Lung (tissue), 12 donors: Measurements from ENCODE around the gene RIC8B. TPM values are rescaled to one million over a fixed set of nuclear protein-coding genes. Genes with fewer than 3 reads are reported as not detected.

Source experiments
- ATAC-seq: fragments of 200-7000 bp; cut with Tn5 transposase; one replicate; pipeline ENCODE4 v1.9.1; 2020; ENCODE audit warnings: moderate number of reproducible peaks; ENCODE audit not compliant: insufficient read depth, low FRiP score
- DNase-seq, 3 donors: peaks; one replicate each; pipeline ENCODE4 v3.0.0-alpha.2; 2013 to 2017
- H3K27ac ChIP-seq, 2 donors: one replicate each; pipeline ENCODE4 v1.5.1; 2013; ENCODE audit warnings: mild to moderate bottlenecking in 2 of 2, moderate library complexity in 2 of 2, control low read depth in 1 of 2, inconsistent platforms in 1 of 2, low read depth in 1 of 2, low read length in 1 of 2
- H3K27me3 ChIP-seq, 3 donors: one replicate each; pipeline ENCODE4 v1.5.1; 2013; ENCODE audit warnings: low read length in 2 of 3; ENCODE audit not compliant: control insufficient read depth in 3 of 3, insufficient read depth in 3 of 3
- H3K36me3 ChIP-seq, 4 donors: one replicate each; pipeline ENCODE4 v1.5.1; 2013; ENCODE audit warnings: low read length in 4 of 4, mild to moderate bottlenecking in 1 of 4, moderate library complexity in 1 of 4; ENCODE audit not compliant: control insufficient read depth in 4 of 4, insufficient read depth in 4 of 4
- H3K4me1 ChIP-seq, 5 donors: one replicate each; pipeline ENCODE4 v1.5.1; 2013; ENCODE audit warnings: low read length in 5 of 5, mild to moderate bottlenecking in 2 of 5, moderate library complexity in 1 of 5; ENCODE audit not compliant: control insufficient read depth in 5 of 5, insufficient read depth in 5 of 5
- H3K4me3 ChIP-seq: one replicate; pipeline ENCODE4 v1.5.1; 2013; ENCODE audit warnings: mild to moderate bottlenecking, control low read depth, moderate library complexity
- H3K9ac ChIP-seq, 2 donors: one replicate each; pipeline ENCODE4 v1.5.1; 2013; ENCODE audit warnings: low read length in 2 of 2, control low read depth in 1 of 2; ENCODE audit not compliant: insufficient read depth in 1 of 2
- H3K9me3 ChIP-seq, 4 donors: one replicate each; pipeline ENCODE4 v1.5.1; 2013; ENCODE audit warnings: low read length in 3 of 4, mild to moderate bottlenecking in 1 of 4, moderate library complexity in 1 of 4; ENCODE audit not compliant: control insufficient read depth in 4 of 4, insufficient read depth in 3 of 4
- CTCF ChIP-seq: IDR thresholded peaks from 2 replicates; pipeline ENCODE4 v1.5.1; 2012; ENCODE audit warnings: mild to moderate bottlenecking; ENCODE audit errors: control extremely low read depth, extremely low read depth
- WGBS, 2 donors: extraction: QIAGEN DNeasy Blood & Tissue Kit; methylation state at CpG; one replicate each; pipeline ENCODE4 v1.1.7; 2013; 5-methylcytosine and 5-hydroxymethylcytosine counted together
- polyA plus RNA-seq, 2 donors: library from polyadenylated mRNA; stranded (reverse); fragments of 200-250 nt; gene quantifications; one replicate each; pipeline ENCODE4 v1.2.1, GENCODE V29; 2013
- total RNA-seq, 2 donors: library from RNA; depleted of rRNA in 1 of 2; stranded (reverse); fragments of >200 nt in 1 of 2; gene quantifications; one replicate each; pipeline ENCODE4 v1.2.1, GENCODE V29; 2014 to 2021
- donor health status: control.
- donor health status: control.
- donor health status: Bipolar disorder and iron deficiency.
- donor health status: healthy.
- donor health status: DM: yes; HTN: yes; CAD: no.

The RIC8B gene
- total and polyA plus RNA-seq, 4 donors: 3.3 to 14.4 (median 8.2) TPM

- DNase-seq: peak in 2 of 3 donors; percentile 2 to 14
- TF ChIP-seq CTCF: no peak
- Histone ChIP-seq H3K9ac (no peak overlapping the region), H3K9me3 (no peaks in the 10 kb centered on the region), H3K4me1 (peaks cover 0 to 12% (median 0%) of the 10 kb centered on the region in 5 donors), H3K36me3 (peaks cover 1 to 6% (median 4%) of the 10 kb centered on the region in 4 donors), H3K27ac (peak overlapping the region in 1 of 2 donors; percentile 9), H3K27me3 (no peaks in the 10 kb centered on the region), H3K4me3 (no peak overlapping the region)
- no peak for ATAC-seq
- 90 to 95% methylated on average over 4 of the region's 4 CpGs for WGBS, 2 donors
These were observed 27.5 kb downstream of the RIC8B start for GRCh38 chr12:106801830-106802533.

- Histone ChIP-seq H3K4me1 (peaks cover 0 to 7% (median 0%) of the 10 kb centered on the region in 5 donors), H3K9ac (no peak overlapping the region), H3K27ac (peak overlapping the region in 1 of 2 donors; percentile 21), H3K36me3 (peaks cover 1 to 6% (median 4%) of the 10 kb centered on the region in 4 donors), H3K4me3 (no peak overlapping the region), H3K9me3 (no peaks in the 10 kb centered on the region), H3K27me3 (no peaks in the 10 kb centered on the region)
- DNase-seq: no peak
- WGBS, 2 donors: 60 to 70% methylated on average over 3 of the region's 3 CpGs
- no peak for TF ChIP-seq CTCF
- no peak for ATAC-seq
These were observed 30.2 kb downstream of the RIC8B start for GRCh38 chr12:106804668-106805067.

DNA sequence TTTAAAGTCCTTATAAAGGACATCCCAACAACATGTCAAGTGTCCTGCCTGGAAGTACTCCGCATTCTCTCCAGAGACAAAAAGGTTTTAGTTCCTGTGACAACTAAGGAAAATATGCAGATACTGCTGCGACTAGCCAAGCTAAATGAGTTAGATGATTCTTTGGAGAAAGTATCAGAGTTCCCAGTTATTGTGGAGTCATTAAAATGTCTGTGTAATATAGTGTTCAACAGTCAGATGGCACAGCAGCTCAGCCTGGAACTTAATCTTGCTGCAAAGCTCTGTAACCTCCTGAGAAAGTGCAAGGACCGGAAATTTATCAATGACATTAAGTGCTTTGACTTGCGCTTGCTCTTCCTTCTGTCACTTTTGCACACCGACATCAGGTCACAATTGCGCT lies 40.2 kb downstream of the RIC8B start:
- peaks cover 6 to 10% (median 9%) of the 10 kb centered on the region in 4 donors for H3K36me3 ChIP-seq
- TF ChIP-seq CTCF: no peak
- ATAC-seq (no peak), DNase-seq (no peak)
- 94 to 95% methylated on average over 6 of the region's 6 CpGs for WGBS, 2 donors
- H3K9ac ChIP-seq: no peak overlapping the region
- peaks cover 0 to 14% (median 5%) of the 10 kb centered on the region in 5 donors for H3K4me1 ChIP-seq
- no peaks in the 10 kb centered on the region for H3K27me3 ChIP-seq
- no peak overlapping the region for H3K4me3 ChIP-seq
- no peak overlapping the region for H3K27ac ChIP-seq
- no peaks in the 10 kb centered on the region for H3K9me3 ChIP-seq
